Measurements from ENCODE around the gene SMIM24. TPM values are rescaled to one million over a fixed set of nuclear protein-coding genes. Genes with fewer than 3 reads are reported as not detected.

SMIM24 gene
- total RNA-seq, 3 donors from 2014 or later (not counting 1 experiment from before 2014, with no cell fraction given): 0.33 to 0.42 TPM; not detected in 1

DNA sequence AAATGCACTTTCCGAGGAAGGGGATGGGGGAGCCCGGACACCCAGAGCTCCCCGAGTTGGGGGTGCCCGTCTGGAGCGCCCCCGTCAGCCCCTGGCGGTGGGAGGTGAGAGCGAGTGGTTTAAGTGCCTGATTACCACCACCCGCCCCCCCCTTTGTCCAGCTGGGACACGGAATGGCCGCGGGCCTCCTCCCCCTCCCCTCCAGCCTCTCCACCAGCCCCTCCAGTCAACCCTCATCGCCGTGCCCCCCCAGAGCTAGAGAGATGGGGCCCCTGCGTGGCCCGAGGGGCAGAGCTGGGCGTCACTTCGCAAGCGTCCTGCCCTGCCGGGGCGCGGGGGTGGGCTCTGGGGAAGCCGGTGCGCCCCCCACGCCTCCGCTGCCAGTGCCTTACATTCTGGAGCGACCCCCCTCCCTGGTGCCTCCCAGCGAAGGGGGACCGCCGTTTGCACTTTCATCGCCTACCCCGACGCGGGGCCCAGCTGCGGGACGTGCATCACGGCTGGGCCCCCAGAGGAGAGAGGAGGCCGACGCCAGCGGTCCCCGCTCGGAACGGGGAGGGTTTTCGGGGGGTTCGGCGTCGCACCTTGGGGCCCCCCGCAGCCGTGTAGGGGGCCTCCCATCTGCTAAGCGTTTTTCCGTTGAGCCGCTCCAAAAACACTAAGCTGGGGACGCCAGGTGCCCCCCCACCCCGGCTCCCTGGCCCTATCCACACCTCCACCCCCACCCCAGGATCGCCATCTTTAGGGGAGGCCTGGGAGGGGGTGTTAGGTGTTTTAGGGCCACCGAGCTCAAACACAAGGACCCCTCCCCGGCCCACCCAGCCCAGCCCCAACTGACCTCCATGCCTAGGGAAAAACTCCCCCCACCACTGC lies 16.4 kb downstream of the SMIM24 start:
- Histone ChIP-seq H3K9me3 (ENCODE audit: control insufficient read depth, insufficient read depth, low read length) (peaks cover 3% of the 10 kb centered on the region), H3K27ac (ENCODE audit: low read length) (no peak overlapping the region), H3K4me1 (ENCODE audit: control insufficient read depth, insufficient read depth, low read length) (peaks cover 4% of the 10 kb centered on the region), H3K36me3 (ENCODE audit: control insufficient read depth, insufficient read depth, low read length) (no peaks in the 10 kb centered on the region), H3K27me3 (ENCODE audit: control insufficient read depth, insufficient read depth, low read length) (no peaks in the 10 kb centered on the region), H3K4me3 (ENCODE audit: low read length) (no peak overlapping the region)
- intact Hi-C loops (cut with micrococcal nuclease): no loop called here
- TF ChIP-seq, protein P1, sequence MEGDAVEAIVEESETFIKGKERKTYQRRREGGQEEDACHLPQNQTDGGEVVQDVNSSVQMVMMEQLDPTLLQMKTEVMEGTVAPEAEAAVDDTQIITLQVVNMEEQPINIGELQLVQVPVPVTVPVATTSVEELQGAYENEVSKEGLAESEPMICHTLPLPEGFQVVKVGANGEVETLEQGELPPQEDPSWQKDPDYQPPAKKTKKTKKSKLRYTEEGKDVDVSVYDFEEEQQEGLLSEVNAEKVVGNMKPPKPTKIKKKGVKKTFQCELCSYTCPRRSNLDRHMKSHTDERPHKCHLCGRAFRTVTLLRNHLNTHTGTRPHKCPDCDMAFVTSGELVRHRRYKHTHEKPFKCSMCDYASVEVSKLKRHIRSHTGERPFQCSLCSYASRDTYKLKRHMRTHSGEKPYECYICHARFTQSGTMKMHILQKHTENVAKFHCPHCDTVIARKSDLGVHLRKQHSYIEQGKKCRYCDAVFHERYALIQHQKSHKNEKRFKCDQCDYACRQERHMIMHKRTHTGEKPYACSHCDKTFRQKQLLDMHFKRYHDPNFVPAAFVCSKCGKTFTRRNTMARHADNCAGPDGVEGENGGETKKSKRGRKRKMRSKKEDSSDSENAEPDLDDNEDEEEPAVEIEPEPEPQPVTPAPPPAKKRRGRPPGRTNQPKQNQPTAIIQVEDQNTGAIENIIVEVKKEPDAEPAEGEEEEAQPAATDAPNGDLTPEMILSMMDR (IDR thresholded peaks at IDR 0.05): no peak
- DNase-seq (no peak), ATAC-seq (no peak)
- no peak overlapping the region for H3K27ac Mint-ChIP-seq
- H3K4me3 Mint-ChIP-seq: no peak overlapping the region
- H3K4me1 Mint-ChIP-seq: peaks cover 0 to 5% of the 10 kb centered on the region in 2 donors
- no peaks in the 10 kb centered on the region for H3K36me3 Mint-ChIP-seq
- no peaks in the 10 kb centered on the region for H3K9me3 Mint-ChIP-seq
- WGBS (ENCODE audit: insufficient coverage): 95% methylated on average over 52 of the region's 57 CpGs
- no peaks in the 10 kb centered on the region for H3K27me3 Mint-ChIP-seq (ENCODE audit: low read depth in 2 of 2)

DNA sequence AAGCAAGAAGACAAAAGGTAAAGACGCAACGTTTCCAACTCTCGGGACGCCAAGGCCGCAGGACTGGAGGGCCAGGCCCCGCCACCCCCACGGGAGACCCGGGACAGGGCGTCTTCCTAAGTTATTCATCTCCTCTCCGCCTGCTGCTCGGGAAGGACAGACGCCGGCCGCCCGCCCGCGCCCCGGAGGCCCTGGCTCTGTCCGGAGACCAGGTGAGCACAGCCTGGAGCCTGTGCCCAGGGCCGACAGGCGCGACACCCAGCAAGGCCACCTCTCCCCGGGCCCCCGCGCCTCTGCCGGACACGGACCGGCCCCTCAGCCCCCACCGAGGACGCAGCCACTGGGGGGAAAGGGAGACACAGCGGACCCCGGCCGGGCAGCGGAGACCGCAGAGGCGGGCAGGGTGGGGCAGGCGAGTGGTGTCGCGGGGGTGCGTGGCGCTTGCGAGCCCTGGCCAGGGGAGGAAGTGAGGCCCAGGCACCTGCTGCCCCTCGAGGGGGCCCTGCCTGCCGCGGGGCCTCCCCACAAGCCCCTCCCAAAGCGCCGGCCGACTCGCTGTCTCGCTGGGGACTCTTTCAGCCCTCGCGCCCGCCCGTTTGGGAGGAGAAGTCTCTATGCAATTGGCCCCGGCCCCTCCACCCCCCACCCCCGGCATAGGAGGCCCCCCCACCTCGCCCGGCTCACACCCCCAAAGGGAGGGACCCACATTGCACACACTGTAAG lies 17.2 kb downstream of the SMIM24 start:
- Histone ChIP-seq H3K36me3 (ENCODE audit: control insufficient read depth, insufficient read depth, low read length) (no peaks in the 10 kb centered on the region), H3K27me3 (ENCODE audit: control insufficient read depth, insufficient read depth, low read length) (no peaks in the 10 kb centered on the region), H3K9me3 (ENCODE audit: control insufficient read depth, insufficient read depth, low read length) (peaks cover 3% of the 10 kb centered on the region), H3K4me1 (ENCODE audit: control insufficient read depth, insufficient read depth, low read length) (peaks cover 4% of the 10 kb centered on the region), H3K27ac (ENCODE audit: low read length) (no peak overlapping the region), H3K4me3 (ENCODE audit: low read length) (no peak overlapping the region)
- no peaks in the 10 kb centered on the region for H3K9me3 Mint-ChIP-seq
- peaks cover 0 to 10% of the 10 kb centered on the region in 2 donors for H3K4me1 Mint-ChIP-seq
- H3K27ac Mint-ChIP-seq: no peak overlapping the region
- ATAC-seq (no peak), DNase-seq (no peak)
- intact Hi-C loops (cut with micrococcal nuclease): no loop called here
- H3K4me3 Mint-ChIP-seq: no peak overlapping the region
- H3K36me3 Mint-ChIP-seq: no peaks in the 10 kb centered on the region
- 93% methylated on average over 45 of the region's 58 CpGs for WGBS (ENCODE audit: insufficient coverage)
- H3K27me3 Mint-ChIP-seq (ENCODE audit: low read depth in 2 of 2): no peaks in the 10 kb centered on the region
- TF ChIP-seq, protein P1 (IDR thresholded peaks at IDR 0.05): no peak

DNA sequence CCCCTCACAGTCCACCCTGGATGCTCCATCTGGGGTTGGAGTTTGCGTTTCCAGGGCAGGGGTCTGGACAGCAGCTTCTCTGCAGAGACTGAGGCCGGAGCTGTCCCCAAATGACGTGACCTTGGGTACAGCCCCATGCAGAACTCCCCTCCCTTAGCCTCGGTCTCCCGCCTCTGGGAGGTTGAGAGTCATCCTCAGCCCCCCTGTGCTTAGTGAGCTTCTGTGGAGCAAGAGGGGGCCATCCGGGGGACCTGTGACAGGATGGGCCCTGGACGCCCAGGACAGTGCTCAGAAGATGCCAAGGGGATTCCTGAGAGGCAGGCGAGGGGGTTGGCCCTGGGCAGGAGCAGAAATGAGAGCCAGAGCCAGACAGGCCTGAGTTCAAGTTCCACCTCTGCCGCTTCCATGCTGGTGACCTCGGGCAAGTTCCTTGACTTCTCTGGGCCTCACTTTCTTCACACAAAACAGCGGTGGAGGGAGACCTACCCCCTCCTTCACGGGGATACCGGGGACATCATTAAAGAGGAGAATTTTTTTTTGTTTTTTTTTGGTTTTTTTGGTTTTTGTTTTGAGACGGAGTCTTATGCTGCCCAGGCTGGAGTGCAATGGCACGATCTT lies 20.3 kb downstream of the SMIM24 start:
- H3K27me3 ChIP-seq (ENCODE audit: control insufficient read depth, insufficient read depth, low read length): no peaks in the 10 kb centered on the region
- no peaks in the 10 kb centered on the region for H3K9me3 ChIP-seq (ENCODE audit: control insufficient read depth, insufficient read depth, low read length)
- H3K4me3 Mint-ChIP-seq: no peak overlapping the region
- H3K9me3 Mint-ChIP-seq: no peaks in the 10 kb centered on the region
- intact Hi-C loops (cut with micrococcal nuclease): no loop called here
- peaks cover 0 to 13% of the 10 kb centered on the region in 2 donors for H3K4me1 Mint-ChIP-seq
- no peaks in the 10 kb centered on the region for H3K36me3 Mint-ChIP-seq
- no peaks in the 10 kb centered on the region for H3K27me3 Mint-ChIP-seq (ENCODE audit: low read depth in 2 of 2)
- TF ChIP-seq, protein P1 (IDR thresholded peaks at IDR 0.05): no peak
- ATAC-seq: no peak
- WGBS (ENCODE audit: insufficient coverage): 92% methylated on average over 15 of the region's 15 CpGs
- no peak overlapping the region for H3K4me3 ChIP-seq (ENCODE audit: low read length)
- H3K27ac ChIP-seq (ENCODE audit: low read length): no peak overlapping the region
- no peaks in the 10 kb centered on the region for H3K36me3 ChIP-seq (ENCODE audit: control insufficient read depth, insufficient read depth, low read length)
- no peak overlapping the region for H3K27ac Mint-ChIP-seq
- peaks cover 4% of the 10 kb centered on the region for H3K4me1 ChIP-seq (ENCODE audit: control insufficient read depth, insufficient read depth, low read length)
- no peak for DNase-seq
